Psoas muscle (tissue), 8 donors: ENCODE measurements around the gene EXOC3. TPM values are rescaled to one million over a fixed set of nuclear protein-coding genes. Genes with fewer than 3 reads are reported as not detected.

Experiments
- ATAC-seq, 4 donors: fragments of 200-7000 bp; cut with Tn5 transposase; one replicate each; pipeline ENCODE4 v1.9.1; 2020; ENCODE audit warnings: moderate library complexity in 3 of 4, mild to moderate bottlenecking in 2 of 4
- DNase-seq, 2 donors: peaks; one replicate each; pipeline ENCODE4 v3.0.0-alpha.2; 2020
- H3K27ac ChIP-seq: fragments of 200-600 bp; one replicate; pipeline ENCODE4 v1.8.0; 2022
- H3K27me3 ChIP-seq, 3 donors: fragments of 200-600 bp in 1 of 3; one replicate each; pipeline versions ENCODE4 v1.6.1 to v1.8.0; 2013 to 2022; ENCODE audit warnings: low read length in 2 of 3, mild to moderate bottlenecking in 2 of 3, moderate library complexity in 1 of 3; ENCODE audit not compliant: insufficient read depth in 3 of 3
- H3K36me3 ChIP-seq, 2 donors: fragments of 200-600 bp in 1 of 2; one replicate each; pipeline versions ENCODE4 v1.6.1 to v1.8.0; 2013 to 2022; ENCODE audit warnings: low read depth in 1 of 2, mild to moderate bottlenecking in 1 of 2, moderate library complexity in 1 of 2; ENCODE audit not compliant: insufficient read depth in 1 of 2
- H3K4me1 ChIP-seq: fragments of 200-600 bp; one replicate; pipeline ENCODE4 v1.8.0; 2022
- H3K4me3 ChIP-seq: fragments of 200-600 bp; one replicate; pipeline ENCODE4 v1.8.0; 2022; ENCODE audit warnings: mild to moderate bottlenecking
- H3K9me3 ChIP-seq: fragments of 200-600 bp; one replicate; pipeline ENCODE4 v1.8.0; 2022
- CTCF ChIP-seq: fragments of 200-600 bp; IDR thresholded peaks from one replicate; pipeline ENCODE4 v1.8.0; 2022; ENCODE audit warnings: antibody characterized with exemption
- WGBS, 3 donors: extraction: QIAGEN DNeasy Blood & Tissue Kit; methylation state at CpG; one replicate each; pipeline versions ENCODE4 v1.1.6 to v1.1.7; 2013; 5-methylcytosine and 5-hydroxymethylcytosine counted together
- intact Hi-C, 2 donors: fragments of 100-400 bp; cut with DNase I; formaldehyde crosslinking; loops; one replicate each; pipeline versions ENCODE4 v1.11.0 to v1.14.2; 2022
- polyA plus RNA-seq, 3 donors: library from polyadenylated mRNA; stranded (reverse); fragments of 200-250 nt; gene quantifications; one replicate each; pipeline ENCODE4 v1.2.3, GENCODE V29; 2013
- total RNA-seq, 4 donors: library from RNA; stranded (reverse); fragmentation: NEBNext Ultra II Directional in 2 of 4; extraction: Animal tissue kit (Norgen Biotek cat#: 25700) in 2 of 4; gene quantifications; one replicate each; pipeline versions ENCODE4 v1.2.1 to v1.2.4, GENCODE V29; 2021 to 2023
- donor health status: healthy with polysubstance abuse.
- donor health status: DM: no; HTN: no; CAD: no; lungs with moderate emphysema.
- donor health status: Bipolar disorder and iron deficiency.
- donor health status: healthy.
- donor health status: DM: yes; HTN: yes; CAD: no.
- donor health status: DM: no; HTN: no; CAD: no.
- donor health status: DM: no; HTN: no; CAD: no.
- donor health status: DM: yes; HTN: yes; CAD: no.

Gene EXOC3
- total and polyA plus RNA-seq, 7 donors = 38.2 to 63.4 (median 56.5) TPM

- H3K36me3 ChIP-seq = peaks cover 15 to 92% of the 10 kb centered on the region in 2 donors
- TF ChIP-seq CTCF = no peak
- intact Hi-C loops = no loop called here
- no peak overlapping the region for H3K4me3 ChIP-seq
- DNase-seq (peak in 1 of 2 donors; percentile 44), ATAC-seq (no peak)
- H3K27ac ChIP-seq = no peak overlapping the region
- H3K27me3 ChIP-seq = no peaks in the 10 kb centered on the region
- peaks cover 9% of the 10 kb centered on the region for H3K9me3 ChIP-seq
- no peaks in the 10 kb centered on the region for H3K4me1 ChIP-seq
- WGBS, 3 donors = 89 to 91% (median 90%) methylated on average over 28 of the region's 28 CpGs
These were observed 13.6 kb downstream of the EXOC3 start for GRCh38 chr5:456351-457194.

- DNase-seq (peak in 1 of 2 donors; percentile 31), ATAC-seq (no peak)
- no peaks in the 10 kb centered on the region for H3K27me3 ChIP-seq
- WGBS, 3 donors = 87 to 88% (median 87%) methylated on average over 19 of the region's 19 CpGs
- H3K4me1 ChIP-seq = no peaks in the 10 kb centered on the region
- no peak for TF ChIP-seq CTCF
- H3K9me3 ChIP-seq = peaks cover 1% of the 10 kb centered on the region
- H3K4me3 ChIP-seq = no peak overlapping the region
- H3K27ac ChIP-seq = no peak overlapping the region
- peaks cover 15 to 94% of the 10 kb centered on the region in 2 donors for H3K36me3 ChIP-seq
- intact Hi-C loops = no loop called here
These were observed 14.4 kb downstream of the EXOC3 start for GRCh38 chr5:457195-457961.

GRCh38 chr5:458547-459353 lies 15.8 kb downstream of the EXOC3 start:
- WGBS, 3 donors = 79 to 84% (median 80%) methylated on average over 17 of the region's 17 CpGs
- H3K9me3 ChIP-seq = no peaks in the 10 kb centered on the region
- no peaks in the 10 kb centered on the region for H3K4me1 ChIP-seq
- peaks cover 8 to 94% of the 10 kb centered on the region in 2 donors for H3K36me3 ChIP-seq
- TF ChIP-seq CTCF = no peak
- H3K4me3 ChIP-seq = no peak overlapping the region
- peak in 3 of 4 donors; percentile 37 to 53 (median 46) for ATAC-seq
- H3K27ac ChIP-seq = no peak overlapping the region
- intact Hi-C loops = no loop called here
- H3K27me3 ChIP-seq = no peaks in the 10 kb centered on the region
- DNase-seq = peak in 1 of 2 donors; percentile 52

- Histone ChIP-seq H3K4me1 (no peaks in the 10 kb centered on the region), H3K27ac (no peak overlapping the region), H3K9me3 (no peaks in the 10 kb centered on the region), H3K4me3 (no peak overlapping the region), H3K27me3 (no peaks in the 10 kb centered on the region), H3K36me3 (peaks cover 8 to 95% of the 10 kb centered on the region in 2 donors)
- DNase-seq = peak in 1 of 2 donors; percentile 36
- ATAC-seq = no peak
- intact Hi-C loops = loop anchor here in 1 of 2 donors (10.0 kb wide), 1 partner anchor 435 kb away; the partner anchor contains the start of genes BRD9 and TRIP13
- no peak for TF ChIP-seq CTCF
- WGBS, 3 donors = 95 to 97% (median 97%) methylated on average over 24 of the region's 24 CpGs
These were observed 16.7 kb downstream of the EXOC3 start for GRCh38 chr5:459562-460272.
